Amniotic stem cell (primary cell): ENCODE measurements around the gene RAC2.
"Not testable (repeated sequence)": the region's sequence is repeated elsewhere in the genome, so short reads cannot be mapped to it uniquely, and the experiment has no call there.

ENCODE experiments used
- DNase-seq: peaks from one replicate; lab custom pipeline; 2025; lab: John Stamatoyannopoulos, UW

The RAC2 gene

DNA sequence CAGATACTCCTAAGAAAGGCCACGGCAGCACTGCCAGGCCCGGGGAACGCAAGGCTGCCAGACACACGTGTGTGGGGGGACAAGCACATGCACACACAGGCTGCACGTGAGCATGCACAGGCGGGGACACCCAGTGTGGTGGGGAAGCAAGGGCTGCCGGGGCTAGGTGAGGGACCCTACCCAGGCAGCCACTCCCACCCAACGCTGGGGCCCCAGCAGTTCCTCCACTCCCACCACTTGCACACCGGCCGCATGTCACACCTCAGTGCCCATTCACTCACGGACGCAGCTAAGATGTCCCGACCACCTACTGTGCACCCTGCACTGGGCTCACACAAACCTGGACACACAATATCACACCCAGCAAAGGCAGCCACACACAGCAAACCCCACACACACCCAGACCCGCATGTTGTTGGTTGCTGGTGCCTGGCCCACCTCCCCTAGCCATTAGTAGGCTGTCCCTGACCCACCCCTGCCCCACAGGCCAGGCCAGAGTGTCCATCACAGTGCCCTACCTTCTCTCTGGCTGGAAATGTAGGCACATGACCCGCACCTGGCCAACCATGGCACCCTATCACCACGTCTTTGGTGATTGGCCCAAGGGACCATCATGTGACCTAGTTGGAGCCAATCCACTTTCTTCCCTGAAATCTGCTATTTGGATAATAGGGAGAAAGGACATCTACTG lies 40.6 kb downstream of the RAC2 start:
- DNase-seq = no peak

DNA sequence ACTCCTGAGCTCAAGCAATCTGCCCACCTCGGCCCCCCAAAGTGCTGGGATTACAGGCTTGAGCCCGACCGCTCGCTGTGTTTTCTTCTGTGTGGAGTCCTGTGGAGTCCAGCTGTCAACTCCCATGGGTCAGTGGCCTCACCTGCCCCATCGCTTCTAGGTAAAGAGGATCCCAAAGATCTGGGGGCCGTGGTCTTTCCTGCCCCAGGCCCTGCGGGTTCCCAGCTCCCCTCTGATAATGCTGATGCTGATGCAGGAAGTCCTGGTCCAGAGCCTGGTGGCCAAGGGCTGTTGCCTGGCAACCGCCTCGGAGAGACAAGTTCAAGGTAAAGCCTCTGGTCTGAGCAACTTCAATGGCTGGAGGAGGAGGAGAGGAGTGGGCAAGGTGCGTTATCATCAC lies 41.4 kb downstream of the RAC2 start:
- DNase-seq = no peak

DNA sequence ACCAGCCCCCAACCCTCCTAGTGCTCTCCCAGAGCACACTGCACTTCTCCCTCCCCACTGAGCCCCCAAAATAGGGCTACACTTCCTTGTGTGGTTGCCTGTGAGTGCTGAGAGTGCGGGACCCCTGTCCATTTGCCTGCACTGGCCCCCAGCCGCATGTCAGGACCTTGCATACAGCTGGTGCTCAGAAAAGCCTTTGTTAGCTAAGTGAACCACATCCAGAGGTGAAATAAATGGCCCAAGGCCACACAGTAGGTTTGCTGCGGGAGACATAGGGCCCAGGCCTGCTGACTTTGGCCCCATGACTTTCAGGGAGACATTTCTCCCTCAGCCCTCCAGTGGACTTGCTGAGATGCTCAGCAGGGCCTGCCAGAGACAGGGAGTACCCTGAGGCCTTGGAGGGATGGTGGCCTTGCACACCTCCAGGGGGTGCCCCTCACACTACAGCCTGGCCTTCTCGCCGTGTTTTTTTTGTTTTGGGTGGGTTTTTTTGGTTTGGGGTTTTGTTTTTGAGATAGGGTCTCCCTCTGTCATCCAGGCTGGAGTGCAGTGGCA lies 42.0 kb downstream of the RAC2 start:
- no peak for DNase-seq

DNA sequence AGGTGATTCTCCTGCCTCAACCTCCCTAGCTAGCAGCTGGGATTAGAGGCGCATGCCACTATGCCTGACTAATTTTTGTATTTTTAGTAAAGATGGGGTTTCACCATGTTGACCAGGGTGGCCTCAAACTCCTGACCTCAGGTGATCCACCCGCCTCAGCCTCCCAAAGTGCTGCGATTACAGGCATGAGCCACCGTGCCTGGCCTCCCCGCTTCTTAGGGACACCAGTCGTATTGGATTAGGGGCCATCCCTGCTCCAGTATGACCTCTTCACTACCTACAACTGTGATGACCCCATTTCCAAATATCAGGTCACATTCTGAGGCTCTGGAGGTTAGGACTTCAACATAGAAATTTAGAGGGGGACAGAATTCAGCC lies 42.6 kb downstream of the RAC2 start:
- not testable (repeated sequence) for DNase-seq

DNA sequence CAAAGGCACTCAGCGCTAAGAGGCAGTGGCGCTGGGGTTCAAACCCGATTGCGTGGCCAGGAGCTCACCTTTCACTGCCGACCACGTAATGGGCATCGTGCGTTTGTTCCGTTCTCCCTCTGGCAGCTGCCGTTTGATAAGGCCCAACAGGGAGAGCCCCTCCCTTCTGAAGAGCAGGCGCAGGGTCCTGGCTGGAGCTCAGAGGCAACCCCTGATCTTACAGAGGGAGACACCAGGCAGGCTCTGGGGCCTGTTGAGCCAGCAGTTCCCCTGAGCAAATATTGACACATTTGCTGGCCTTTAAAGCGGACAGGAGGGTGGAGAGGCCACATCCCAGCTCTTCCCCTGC lies 44.3 kb downstream of the RAC2 start:
- DNase-seq = no peak

DNA sequence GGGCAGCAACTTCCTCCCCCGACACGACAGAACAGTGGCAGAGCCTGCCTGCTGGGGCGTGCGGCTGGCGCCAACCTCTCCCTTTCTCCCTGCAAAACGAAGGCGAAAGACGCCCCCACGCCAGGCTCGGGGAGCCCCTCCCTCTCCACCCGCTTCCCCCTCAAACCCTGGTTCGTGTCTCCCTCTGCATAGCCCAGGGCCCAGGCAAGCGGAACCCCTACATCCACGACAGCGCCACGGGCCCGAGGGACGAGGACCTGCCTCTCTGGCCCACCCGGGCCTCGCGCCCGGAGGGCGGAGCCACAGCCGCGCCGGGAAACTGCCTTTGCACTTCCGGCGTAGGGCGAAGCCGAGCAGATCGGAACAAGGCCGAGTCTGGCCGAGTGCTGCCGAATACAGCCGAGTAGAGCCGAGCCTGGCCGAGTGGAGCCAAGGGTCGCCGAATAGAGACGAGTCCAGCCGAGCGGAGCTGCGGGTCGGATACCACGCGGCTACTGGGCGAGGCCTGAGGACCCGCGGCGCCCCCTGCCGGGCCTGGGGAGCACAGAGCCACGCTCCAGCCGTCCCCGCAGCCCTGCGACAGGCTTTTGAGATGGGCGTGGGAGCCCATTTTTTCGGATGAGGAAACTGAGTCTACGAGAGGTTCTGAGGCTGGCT lies 44.8 kb downstream of the RAC2 start:
- peak; percentile 96 for DNase-seq

DNA sequence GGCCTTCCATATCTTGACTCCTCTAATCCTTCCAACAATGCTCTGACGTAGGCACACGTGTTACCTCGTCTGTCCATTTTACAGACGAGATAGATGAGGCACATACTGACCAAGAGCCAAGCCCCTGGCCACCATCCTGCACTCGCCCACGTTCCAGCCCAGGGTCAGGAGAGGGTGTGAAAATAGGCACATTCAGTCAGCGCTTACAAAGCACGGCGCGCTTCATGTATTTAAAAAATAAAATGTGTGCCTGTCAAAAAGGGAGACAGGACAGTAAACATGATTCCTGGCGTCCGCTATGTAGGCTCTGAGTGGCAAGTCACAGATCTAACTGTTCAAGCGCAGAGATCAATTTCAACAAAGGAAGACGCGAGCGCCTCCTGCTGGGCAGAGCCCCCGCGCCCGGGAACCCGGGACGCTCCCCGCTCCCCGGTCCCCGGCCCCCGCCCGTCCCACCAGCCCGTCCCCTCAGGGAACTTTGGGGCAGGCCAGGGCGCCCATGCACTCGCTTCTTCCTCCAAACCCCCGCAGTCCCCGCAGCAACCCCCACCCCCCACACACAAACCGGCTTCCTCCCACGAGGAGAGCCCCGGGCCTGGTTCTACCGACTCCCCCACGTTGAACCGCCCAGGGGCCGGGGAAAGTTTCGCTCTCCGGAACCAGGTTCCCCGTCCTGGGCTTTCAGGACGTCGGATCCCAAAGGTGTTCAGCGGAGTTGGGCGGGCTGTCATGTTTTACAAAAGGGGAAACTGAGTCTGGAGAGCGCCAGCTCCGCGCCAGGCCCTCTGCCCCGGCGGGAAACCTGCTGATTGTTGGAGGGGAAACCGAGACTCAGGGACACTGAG lies 45.6 kb downstream of the RAC2 start:
- peak; percentile 54 for DNase-seq

DNA sequence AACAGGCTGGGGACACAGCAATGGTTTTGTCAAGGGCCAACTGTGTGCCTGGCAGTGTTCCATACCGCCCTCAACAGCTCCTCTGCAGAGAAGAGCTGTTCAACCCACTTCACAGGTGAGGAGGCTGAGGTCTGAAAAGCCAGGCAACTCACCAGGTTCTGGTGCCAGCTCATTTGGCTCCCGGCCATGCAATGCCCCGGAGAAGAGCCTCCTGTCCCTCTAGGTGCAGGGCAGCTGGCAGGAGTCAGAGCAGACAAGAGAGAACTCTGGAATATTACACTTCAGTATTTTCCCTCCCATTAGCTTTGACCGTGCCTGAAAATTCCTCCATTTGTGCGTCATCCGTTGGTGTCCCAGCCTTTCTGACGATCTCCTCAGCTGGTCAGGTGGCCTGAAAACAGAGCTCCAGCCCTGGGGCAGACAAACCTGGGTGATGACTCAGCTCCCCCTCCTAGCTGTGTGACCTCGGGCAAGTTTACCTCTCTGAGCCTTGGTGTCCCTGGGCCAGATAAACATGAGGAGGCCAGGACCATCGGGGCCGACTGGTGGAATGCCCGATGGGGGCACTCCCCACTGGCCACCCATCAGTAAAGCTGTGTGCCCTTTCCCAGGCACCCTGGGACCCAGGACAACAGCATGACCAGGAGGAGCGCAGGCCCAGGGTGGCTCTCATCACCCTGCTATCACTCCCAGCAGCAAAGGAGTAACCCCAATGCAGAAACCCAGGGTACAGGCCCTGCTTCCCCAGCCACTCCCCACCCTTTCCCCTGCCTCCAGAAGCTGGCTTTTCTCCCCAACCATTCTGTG lies 46.4 kb downstream of the RAC2 start:
- no peak for DNase-seq

DNA sequence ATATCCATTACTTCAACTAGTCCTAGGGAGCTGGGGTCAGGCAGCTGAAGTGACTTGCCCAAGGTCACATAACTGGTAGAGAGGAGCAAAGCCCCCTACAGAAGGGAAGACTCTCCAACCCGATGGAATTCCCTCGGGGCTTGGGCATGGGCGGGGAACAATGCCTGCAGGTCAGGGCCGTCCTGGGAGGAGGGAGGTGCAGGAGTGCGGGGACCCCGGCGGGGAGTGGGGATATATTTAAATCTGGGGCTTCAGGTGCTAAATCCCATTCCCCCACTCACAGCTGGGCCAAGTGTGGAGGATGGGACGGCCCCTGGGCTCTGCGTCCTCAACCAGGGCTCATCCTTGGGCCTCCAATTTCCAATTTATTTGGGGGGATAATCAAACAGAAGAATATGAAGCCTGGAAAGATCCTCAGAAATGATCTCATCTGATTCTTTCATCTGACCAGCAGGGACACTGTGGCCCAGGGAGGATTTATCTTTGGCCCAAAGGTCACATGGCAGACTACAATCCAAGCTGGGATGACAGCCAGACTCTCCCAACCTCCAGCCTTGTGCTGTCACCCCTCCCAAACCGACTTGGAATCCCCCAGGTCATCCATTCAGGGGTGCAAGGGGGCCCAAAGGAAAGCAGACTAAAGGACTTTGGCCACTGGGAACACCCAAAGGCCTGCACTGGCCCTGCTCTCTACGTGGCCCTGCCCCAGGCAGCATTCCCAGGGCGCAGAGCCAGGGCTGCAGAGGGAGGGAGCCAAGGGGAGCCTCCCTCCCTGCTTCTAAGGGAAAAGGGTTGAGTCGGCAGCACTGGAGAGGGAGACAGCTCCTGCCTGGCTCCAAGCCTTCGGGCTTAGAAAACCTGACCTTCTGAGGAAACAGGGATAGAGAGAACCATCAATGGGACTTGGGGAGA lies 47.3 kb downstream of the RAC2 start:
- DNase-seq = peak; percentile 36

DNA sequence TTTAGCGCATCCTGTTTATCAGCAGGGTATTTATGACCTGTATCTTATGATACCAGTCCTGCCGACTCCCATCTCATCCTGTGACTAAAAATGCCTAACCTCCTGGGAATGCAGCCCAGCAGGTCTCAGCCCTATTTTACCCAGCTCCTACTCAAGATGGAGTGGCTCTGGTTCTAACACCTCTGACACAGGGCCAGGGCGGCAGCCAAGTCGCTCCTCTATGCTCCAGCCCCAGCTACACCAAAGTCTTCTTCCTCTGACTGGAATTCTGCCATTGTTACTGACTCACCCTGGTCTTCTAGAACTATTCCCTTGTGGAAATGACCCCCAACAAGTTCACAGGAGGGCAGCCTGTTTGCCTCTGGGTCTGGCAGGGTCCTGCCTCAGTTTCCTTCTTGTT lies 48.1 kb downstream of the RAC2 start:
- no peak for DNase-seq

DNA sequence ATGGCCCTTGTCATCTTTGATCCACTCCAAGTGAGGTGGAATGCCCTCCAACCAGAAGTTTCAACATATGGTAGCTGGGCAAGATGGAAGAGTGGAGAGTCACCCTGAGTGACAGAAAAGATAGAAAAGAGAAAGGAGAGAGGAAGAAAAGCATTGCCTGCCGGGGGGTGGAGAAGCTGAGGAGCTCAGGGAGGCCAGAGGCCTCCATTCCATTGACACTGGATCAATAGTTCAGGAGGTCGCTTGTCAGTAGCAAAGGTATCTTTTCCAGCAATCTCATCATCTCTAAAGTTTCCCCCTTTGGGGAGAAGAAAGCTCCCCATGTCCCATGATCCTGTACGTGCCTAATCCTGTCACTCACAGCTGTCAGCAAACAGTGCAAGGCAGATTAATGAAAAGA lies 49.3 kb downstream of the RAC2 start:
- no peak for DNase-seq

DNA sequence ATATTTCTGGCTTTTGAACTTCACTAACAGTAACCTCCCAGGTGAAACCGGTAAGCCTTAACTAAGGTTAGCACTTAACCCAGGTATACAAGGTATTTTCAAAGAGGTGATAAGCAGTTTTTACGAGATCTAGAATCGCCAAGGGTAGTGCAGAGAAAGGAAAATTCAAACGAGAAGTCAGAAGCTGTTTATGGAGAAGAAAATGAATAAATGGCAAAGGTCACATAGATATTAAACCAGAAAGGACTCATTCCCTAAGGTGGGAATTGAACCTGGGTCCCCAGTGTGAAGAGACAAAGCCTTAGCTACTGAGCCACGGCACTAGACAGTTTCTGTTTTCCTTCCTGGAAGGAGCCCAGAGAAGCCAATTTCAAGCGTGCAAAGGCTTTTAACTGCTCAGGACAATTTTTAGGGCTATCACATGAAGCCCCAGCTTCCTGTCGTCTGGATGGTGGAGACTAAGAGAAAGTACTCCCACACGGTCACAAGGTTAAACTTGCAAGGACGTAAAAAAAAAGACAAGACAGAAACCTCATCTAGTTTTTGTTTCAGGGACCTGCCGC lies 50.4 kb downstream of the RAC2 start:
- DNase-seq = no peak

DNA sequence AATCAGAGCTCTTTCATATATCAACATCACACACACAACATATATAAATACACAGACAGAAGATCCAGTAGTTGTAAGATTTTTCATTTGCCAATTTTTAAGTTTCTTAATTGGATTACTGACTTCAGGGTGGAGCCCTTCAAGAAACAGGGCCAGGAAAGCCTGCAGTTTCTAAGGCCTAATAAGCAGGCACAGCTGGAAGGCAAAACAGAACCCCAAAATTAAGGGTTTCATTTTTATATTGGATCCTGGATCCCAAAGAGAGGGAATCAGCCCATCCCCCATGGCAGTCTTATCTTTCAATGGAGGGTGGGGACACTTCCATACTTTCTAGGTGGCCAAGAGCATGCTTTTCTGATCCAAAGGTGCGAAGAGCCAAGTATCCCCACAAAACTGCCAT lies 51.3 kb downstream of the RAC2 start:
- DNase-seq = no peak

DNA sequence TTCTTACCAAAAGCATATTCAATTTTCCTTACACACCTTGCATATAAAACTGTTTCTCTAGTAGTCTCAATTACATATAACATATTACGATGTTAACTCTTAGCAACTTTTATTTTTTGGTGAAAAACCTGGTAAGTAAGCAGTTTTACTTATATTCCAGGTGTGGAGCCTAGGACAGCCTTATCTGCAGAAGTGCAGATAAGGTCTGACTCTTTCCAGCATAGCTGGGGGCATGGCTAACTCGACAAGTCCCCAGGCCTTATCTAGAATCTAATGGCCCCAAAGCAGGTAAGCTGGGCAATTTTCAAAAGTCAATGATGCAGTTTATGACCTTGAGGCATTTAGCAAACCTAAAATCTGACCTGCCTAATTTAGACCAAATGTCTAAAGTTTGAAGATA lies 51.9 kb downstream of the RAC2 start:
- no peak for DNase-seq

DNA sequence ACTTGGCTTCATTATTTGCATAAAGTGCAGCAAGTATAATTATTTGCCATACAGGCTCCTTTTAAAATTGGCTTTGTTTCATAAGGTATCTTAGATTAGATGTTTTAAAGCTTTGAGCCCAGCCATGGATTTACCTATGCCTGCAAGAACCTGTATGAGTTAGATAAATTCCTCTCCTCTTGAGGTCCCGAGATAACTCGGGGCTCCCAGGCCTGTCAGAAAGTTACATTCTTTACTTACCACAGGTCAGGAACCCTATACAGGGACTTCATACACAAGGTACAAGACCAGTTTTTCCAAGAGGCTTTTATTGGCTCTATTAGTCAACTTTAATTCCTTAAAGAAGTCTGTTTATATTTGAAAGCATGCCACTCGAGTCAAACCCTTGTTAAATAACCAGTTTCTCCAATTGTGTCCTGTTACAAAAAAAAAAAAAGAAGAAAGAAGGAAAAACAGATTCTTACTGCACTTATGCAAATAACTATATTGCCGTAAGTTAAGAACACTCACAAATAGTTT lies 53.7 kb downstream of the RAC2 start:
- DNase-seq = no peak

DNA sequence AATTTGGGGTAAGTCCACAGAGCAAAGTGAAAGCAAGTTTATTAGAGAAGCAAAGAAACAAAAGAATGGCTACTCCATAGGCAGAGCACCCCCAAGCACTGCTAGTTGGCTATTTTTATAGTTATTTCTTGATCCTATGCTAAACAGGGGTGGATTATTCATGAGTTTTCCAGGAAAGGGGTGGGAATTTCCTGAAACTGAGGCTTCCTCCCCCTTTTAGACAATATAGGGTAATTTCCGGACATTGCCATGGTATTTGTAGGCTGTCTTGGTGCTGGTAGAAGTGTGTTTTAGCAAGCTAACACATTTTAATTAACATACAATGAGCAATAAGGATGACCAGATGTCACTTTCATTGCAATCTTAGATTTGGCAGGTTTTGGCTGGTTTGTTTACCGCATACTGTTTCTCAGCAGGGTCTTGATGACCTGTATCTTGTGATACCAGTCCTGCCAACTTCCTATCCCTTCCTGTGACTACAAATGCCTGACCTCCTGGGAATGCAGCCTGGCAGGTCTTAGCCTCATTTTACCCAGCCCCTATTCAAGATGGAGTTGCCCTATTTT lies 55.1 kb downstream of the RAC2 start:
- no peak for DNase-seq

DNA sequence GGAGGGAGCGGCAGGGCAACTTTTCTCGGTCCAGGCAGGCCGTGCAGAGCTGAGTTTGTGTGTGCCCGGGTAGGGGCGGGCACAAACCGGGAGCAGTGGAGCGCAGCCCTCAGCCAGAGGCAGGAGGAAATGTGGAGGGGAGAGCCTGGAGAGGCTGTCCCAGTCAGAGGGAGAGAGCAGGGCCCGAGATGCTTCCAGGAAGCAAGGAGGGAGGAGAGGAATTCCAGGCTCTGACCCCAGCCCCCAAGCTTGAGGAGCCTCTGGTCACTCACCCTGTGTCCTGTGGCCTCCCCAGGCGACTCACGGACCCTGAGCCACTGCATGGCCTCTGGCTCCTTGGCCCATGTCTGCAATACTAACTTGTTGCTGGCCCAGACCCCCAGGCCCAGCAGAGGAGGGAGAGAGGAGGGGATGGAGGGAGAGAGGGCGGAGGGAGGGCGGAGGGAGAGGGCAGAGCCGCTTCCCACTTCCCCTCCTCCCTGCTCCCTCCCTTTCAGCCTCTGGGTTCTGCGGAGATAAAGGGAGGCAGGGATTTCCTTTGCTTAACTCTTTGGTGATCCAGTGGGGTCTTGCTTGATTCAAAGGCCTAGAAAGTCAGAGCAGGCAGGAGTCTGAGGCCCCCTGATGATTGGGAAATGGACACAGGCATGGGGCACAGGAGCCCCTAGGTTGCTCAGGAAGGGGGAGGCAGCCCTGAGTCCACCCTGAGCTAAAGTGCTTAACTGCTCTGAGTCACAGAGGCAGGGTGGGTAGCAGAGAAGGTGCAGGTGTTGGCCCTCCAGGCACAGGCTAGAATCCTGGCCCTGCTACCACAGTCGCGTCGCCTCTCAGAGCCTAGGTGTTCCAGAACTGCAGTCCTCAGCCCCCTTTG lies 55.9 kb downstream of the RAC2 start, which contains the start of gene C1QTNF6:
Gene C1QTNF6 (minus strand): TSS at position 357 of the 871 bp plus-strand sequence. CDS start 34 bp downstream, at position 323.
- DNase-seq = no peak

DNA sequence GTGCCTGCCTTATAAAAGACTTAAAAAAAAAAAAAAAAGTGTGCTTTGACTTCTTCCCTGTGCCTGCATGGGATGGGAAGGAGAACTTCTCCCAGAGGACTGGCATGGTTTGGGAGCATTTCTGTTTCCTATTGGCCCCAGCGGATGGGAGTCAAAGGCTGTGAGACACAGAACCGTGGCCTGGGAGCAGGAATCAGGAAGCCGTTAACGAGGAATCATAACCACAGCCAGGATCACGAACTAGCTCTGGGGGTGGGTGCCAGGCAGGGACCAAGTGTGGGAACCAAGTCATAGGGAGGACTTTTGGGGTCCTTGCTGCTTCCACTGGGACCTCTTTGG lies 56.5 kb downstream of the RAC2 start:
- no peak for DNase-seq

DNA sequence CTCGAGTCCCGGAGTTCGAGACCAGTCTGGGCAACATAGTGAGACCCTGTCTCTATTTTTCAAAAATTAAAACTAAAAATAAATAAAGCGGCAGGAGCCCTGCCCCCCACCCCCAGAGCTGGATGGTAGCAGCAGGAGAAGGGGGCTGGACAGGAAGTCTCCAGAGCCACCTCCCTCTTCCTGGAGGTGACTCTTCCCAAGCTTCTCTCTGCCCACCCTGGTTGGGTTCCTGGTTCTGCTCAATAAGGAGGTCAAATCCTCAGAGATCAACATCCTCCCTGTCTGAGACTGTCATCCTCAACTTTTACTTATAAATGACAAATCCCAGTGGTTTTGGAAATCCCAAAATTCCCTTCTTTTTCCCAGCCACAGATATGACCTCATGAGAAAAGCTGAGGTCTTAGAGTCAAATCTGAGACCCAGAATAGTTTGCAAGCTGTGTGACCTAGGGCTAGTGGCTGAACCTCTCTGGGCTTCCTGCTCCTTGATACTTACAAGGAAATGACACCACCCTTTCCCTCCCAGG lies 57.0 kb downstream of the RAC2 start:
- no peak for DNase-seq
